ENCODE data around the gene STEAP1. TPM values are rescaled to one million over a fixed set of nuclear protein-coding genes. Genes with fewer than 3 reads are reported as not detected.
"Not testable (repeated sequence)": the region's sequence is repeated elsewhere in the genome, so short reads cannot be mapped to it uniquely, and the experiment has no call there.

Gene STEAP1
- total RNA-seq = 1.4 TPM
- long read RNA-seq, partial matches to known transcripts = 0 of 1 reads
- long read RNA-seq, other reads (novel, unspliced or antisense) = 0 of 1 reads

DNA sequence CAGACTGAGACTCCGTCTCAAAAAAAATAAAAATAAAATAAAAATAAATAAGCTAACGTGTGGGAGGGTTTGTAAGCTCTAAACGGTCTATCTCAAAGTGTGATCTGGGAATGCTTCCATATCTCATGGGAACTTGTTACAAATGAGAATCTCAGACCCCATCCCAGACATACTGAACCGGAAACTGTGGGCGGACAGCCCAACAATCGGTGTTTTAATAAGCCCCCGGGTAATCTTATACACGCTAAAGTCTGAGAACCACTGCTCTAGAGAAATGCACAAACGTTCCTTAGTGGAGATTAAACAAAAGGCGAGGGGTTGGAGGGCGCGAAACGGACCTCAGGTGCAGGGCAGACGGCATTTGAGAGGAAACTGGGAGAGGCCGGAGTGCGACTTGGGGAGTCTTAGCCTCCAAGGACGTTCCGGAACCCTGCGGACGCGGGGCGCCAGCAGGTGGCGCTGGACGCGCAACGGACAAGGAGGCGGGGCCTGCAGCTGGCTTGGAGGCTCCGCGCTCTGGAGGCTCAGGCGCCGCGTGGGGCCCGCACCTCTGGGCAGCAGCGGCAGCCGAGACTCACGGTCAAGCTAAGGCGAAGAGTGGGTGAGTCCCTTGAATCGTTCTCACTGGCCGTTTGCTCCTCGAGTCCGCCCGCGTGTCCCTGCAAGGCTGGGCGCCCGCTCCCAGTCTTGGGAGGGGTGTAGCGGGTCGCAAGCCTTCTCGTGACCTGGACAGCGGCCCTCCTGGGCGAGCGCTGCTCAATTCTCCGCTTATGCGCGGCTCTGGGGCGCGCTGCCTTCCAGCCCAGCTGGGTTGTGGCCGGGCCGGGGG lies at the start of gene STEAP1:
Gene STEAP1, plus strand, starts transcription at position 527 of the 829 bp plus-strand sequence. CDS start 5,320 bp downstream, outside the sequence.
- DNase-seq (ENCODE audit: missing footprints) = peak; percentile 94
- intact Hi-C loops (cut with DNase I) = loop anchor here (2.0 to 5.0 kb wide), 2 partner anchors 108 to 273 kb away; no protein-coding TSS in a partner anchor
- peak; percentile 99 for ATAC-seq

DNA sequence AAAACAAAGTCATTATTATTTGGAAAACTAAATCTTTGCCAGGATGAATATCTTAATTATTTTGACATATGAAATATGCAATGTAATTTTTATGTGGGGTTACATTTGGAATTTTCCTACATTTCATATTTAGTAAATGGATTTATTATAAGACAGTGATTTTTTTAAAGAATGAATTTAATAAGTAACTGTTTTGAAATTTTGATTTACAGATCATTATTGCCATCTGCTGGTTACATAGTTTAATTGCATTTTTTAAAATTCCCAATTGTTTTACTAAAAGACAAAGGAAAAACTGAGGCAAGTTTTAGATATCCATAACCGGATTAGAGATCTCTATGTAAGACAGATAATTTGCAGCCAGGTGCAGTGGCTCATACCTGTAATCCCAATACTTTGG lies 39.3 kb upstream of the STEAP1 start:
- intact Hi-C loops (cut with DNase I); DNase-seq (ENCODE audit: missing footprints); ATAC-seq: not testable (repeated sequence)

DNA sequence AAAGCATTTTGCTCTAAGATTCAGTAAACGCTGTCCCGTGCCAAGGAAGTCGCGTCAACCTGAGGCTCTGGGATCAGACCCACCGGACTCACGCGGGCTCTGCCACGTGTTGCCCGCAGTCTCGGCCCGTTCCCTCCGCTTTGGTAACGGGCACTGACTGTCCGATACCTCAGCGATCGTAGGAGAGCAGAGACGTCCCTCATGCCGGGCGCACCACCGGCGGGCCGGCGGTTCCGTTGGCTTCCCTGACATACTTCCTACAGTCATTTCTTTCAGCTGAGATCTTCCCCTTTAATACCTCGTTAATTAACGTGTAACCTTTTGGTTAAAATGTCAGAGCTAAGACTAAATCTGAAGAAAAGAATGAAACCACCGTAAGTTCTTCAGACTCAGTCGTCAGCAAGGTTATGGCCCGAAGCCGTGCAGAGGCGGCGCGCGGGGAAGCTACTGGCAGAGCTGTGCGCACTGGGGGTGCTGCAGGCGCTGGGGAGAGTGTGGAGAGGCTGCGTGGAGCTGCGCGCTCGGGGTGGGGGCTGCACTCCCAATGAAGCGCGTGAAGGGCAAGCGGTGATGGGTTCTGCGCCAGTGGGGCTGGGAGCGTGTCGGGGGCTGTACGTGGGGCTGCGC lies 35.6 kb upstream of the STEAP1 start:
- peak; percentile 62 for ATAC-seq
- peak; percentile 42 for DNase-seq (ENCODE audit: missing footprints)
- intact Hi-C loops (cut with DNase I) = not testable (repeated sequence)

DNA sequence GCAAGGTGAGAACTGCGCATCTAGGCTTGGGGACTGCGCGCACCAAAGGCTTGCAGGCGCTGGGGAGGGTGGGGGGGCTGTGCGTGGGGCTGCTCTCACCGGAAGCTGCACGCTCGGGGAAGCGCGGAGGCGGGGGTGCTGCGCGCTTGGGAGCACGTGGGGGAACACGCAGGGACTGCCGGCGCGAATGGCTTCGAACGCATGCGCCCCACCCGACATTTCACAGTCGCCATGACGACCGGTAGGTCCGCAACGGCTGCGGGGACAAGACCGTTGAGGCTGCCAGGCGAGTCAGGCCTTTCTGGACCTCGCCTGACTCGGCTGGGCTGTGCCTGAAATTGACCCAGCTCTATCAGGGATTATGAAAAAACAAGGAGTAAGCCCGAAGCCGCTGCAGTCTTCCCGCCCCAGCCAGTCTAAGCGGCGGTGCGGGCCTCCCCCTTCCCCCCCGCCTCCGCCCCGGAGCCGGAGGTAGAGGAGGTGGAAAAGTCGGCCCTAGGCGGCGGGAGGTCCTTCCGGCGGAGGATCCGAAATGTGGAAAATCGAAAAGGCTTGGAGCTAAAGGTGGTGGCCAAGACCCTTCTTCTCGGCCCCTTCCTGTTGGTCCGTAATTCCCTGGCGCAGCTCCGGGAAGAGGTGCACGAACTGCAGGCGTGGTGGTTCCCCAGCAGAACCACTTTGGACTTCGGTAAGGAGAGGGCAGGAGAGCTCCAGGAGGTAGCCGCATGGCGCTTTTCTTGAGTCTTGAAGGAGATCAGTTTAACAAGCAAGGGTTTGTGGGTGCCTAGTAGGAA lies 34.9 kb upstream of the STEAP1 start:
- DNase-seq (ENCODE audit: missing footprints) (peak; percentile 80), ATAC-seq (peak; percentile 94)
- intact Hi-C loops (cut with DNase I) = no loop called here

DNA sequence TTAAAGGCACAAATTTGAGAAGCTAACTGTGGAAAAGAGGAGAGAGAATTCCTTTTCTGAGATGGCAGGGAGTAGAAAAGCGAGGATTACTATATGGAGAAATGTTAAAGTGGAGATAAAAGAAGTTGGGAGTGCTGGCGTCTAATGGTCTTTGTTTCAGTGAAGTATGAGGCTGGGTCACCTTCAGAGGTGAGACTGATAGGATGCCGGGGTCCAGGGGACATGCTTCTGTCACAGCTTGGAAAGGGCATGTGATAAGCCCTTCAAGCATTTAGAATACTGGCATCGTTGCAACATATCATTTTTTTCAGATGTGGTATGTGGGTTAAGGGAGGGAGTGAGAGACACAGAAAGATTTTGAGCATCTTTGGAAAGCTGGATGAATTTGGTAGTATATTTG lies 34.1 kb upstream of the STEAP1 start:
- ATAC-seq; intact Hi-C loops (cut with DNase I): not testable (repeated sequence)
- DNase-seq (ENCODE audit: missing footprints) = peak; percentile 55

DNA sequence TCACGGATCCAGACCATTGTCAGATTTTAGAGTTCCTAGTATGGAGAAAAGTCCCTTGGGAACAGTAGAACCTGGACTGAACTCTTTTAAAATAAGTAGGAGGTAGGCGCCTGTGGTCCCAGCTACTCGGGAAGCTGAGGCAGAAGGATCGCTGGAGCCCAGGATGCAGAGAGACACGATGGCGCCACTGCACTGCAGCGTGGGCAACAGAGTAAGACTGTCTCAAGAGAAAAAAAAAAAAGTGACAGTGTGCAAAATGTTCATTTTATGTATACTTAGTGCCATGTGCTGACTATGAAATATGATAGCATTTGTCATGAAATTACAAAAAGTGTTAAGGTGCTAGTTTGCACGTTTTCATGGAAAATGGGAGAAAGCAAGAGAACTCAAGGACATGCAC lies 22.5 kb upstream of the STEAP1 start:
- intact Hi-C loops (cut with DNase I); DNase-seq (ENCODE audit: missing footprints); ATAC-seq: not testable (repeated sequence)

DNA sequence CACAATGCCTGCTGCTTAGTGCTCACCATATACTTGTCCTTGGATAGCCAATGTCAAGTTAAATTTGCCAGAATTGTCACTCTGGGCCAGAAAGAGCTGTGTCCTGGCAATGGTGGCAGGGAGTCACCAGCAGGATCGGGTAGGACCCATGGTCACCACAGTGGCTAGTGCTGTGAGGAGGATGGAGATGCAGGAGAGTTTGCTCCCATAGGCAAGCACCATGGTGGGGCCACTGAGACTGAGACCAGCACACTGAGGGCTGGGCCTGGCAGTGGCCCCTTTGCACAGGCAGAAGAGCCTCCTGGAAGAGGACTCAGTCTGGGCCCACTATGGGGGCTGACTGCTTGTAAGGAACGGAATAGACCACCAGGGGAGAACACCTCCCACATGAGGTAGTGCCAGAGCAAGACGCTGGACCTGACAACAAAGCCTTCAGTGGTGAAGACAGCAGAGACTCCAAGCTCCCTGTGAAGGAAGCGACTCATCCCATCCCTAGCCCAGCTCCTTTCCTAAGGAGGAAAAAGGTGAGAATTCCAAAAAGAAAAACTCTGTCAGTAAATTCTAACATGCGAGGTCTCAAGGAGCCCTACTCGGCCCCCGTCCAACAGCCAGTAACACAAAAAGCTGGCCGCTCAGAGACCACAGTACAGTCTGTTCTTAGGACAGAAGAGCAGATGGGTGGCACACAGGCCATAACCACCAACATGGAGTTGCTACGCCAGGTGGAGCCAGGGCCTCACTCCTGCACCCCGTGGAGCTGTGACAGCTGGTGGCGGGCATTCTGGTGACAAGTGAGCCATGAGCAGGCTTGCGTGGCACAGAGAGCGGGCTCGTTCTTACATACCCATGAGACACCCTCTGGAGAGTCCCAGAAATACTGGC lies 6.9 kb upstream of the STEAP1 start:
- ATAC-seq; intact Hi-C loops (cut with DNase I): not testable (repeated sequence)
- peak; percentile 39 for DNase-seq (ENCODE audit: missing footprints)

DNA sequence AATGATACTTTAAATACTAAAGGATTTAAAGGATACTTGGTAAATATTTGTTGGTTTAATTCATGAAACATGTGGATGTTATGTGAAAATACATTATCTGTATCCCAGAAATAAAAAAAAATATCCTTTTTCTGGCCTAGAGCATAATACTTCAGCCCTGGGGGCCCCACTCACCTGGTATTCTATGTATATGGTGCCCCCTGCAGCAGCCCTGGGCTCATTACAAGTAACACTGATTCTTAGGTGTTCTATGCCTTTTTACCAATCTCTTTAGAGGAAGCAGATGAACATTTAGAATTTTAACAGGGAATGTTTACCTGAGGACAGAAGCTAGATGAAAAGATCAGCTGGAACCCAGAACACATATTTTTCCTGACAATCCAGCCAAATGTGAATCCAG lies 4.8 kb upstream of the STEAP1 start:
- DNase-seq (ENCODE audit: missing footprints); ATAC-seq; intact Hi-C loops (cut with DNase I): not testable (repeated sequence)

DNA sequence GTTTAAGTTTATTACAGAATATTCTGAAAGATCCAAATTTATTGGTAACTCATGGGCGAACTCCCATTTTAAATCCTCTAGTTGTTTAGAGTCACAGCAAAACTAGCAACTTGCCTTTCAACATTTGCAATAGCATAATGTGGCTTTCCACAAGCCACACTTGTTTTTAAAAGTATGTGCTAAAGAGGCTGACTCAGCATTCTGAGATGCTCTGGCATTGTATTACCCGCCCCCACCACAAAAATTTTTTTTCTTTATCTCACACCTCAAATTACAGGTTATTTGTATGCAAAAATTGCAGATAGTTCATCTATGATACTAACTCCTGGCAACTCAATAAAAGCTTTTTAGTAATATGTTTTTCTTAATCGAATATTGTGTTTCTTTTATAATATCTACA lies 2.4 kb upstream of the STEAP1 start:
- intact Hi-C loops (cut with DNase I) = loop anchor here (5.0 kb wide), 1 partner anchor 110 kb away; no protein-coding TSS in a partner anchor
- DNase-seq (ENCODE audit: missing footprints); ATAC-seq: not testable (repeated sequence)

DNA sequence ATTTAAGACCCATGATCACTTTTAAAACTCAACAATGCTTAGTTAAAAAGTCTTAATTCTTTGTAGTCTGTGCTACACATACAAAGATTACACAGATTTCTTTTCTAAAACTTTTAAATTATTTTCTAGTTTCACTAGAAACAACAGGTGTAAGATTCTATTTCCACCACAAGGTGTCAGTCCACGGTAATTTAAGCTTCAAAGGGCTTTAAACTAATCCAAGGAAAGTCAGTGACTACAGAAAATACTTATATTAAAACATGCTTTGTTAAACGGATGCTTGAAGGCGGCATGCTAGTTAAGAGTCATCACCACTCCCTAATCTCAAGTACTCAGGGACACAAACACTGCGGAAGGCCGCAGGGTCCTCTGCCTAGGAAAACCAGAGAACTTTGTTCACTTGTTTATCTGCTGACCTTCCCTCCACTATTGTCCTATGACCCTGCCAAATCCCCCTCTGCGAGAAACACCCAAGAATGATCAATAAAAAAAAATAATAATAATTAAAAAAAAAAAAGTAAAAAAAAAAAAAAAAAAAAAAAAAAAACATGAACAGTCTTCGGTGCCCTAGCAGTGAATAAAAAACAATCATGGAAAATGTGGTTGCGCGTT lies 1.5 kb upstream of the STEAP1 start:
- DNase-seq (ENCODE audit: missing footprints); ATAC-seq: not testable (repeated sequence)
- intact Hi-C loops (cut with DNase I) = loop anchor here (5.0 kb wide), 1 partner anchor 110 kb away; no protein-coding TSS in a partner anchor

DNA sequence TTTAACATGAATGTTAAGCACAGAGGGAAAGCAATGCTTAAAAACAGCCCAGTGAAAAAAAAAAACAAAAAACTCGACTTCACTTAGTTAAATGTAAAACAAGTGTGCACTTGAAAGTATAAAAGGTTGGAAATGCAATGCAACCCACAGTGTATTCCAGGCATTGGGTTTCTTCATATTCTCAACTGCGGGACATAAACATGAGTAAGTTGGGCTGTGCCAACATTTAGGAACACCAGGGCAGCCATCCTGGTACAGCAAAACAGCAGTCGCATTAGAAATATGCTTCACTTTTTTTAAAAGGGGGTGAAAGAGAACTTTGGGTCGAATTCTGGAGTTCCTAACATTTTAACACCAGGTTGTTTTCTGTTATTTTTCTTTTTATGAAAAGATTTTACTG lies 937 bp downstream of the STEAP1 start:
- DNase-seq (ENCODE audit: missing footprints) = no peak
- intact Hi-C loops (cut with DNase I) = loop anchor here (2.0 kb wide), 1 partner anchor 272 kb away; no protein-coding TSS in a partner anchor

DNA sequence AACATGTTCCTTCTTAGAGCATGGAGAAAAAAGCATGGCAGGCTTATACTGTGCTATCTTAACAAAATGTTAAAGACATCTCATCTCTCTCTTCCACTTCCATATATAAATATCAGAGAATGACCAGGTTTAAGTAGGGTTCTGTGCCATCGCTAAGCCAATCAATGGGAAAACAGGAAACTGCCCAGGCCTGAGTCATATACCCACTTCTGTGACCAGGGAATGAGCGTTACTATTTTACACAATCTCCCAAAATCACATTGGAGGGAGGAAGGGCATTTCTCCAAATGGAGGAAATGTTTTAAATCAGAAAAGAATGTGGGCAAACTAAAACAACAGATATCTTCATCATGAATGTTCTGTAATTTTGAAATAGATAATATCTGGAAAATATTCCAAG lies 3.1 kb downstream of the STEAP1 start:
- intact Hi-C loops (cut with DNase I) = not testable (repeated sequence)

More for the DNA sequence above, 937 bp downstream of the STEAP1 start:
- ATAC-seq = no peak

DNA sequence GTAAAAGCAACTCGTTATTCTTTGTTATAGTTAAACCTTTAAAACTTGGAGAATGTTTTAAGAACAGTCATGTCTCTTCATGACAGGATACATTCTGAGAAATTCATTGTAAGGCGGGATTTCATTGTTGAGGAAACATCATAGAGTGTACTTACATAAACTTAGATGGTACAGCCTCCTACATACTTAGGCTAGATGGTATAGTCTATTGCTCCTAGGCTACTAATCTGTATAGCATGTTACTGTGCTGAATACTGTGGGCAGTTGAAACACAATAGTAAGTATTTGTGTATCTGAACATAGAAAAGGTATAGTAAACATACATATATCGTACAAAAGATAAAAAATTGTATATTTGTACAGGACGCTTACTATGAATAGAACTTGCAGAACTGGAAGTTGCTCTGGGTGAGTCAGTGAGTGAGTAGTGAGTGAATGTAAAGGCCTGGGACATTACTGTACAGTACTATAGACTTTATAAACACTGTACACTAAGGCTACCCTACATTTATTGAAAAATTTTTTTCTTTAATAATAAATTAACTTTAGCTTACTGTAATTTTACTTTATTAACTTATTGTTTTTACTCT lies 3.6 kb downstream of the STEAP1 start:
- ATAC-seq; intact Hi-C loops (cut with DNase I); DNase-seq (ENCODE audit: missing footprints): not testable (repeated sequence)

More for the DNA sequence above, 3.1 kb downstream of the STEAP1 start:
- ATAC-seq; DNase-seq (ENCODE audit: missing footprints): not testable (repeated sequence)

DNA sequence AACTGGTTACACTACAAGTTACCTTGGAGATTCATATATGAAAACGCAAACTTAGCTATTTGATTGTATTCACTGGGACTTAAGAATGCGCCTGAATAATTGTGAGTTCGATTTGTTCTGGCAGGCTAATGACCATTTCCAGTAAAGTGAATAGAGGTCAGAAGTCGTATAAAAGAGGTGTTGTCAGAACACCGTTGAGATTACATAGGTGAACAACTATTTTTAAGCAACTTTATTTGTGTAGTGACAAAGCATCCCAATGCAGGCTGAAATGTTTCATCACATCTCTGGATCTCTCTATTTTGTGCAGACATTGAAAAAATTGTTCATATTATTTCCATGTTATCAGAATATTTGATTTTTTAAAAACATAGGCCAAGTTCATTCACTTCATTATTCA lies 9.3 kb downstream of the STEAP1 start:
- DNase-seq (ENCODE audit: missing footprints) (no peak), ATAC-seq (no peak)
- intact Hi-C loops (cut with DNase I) = no loop called here

DNA sequence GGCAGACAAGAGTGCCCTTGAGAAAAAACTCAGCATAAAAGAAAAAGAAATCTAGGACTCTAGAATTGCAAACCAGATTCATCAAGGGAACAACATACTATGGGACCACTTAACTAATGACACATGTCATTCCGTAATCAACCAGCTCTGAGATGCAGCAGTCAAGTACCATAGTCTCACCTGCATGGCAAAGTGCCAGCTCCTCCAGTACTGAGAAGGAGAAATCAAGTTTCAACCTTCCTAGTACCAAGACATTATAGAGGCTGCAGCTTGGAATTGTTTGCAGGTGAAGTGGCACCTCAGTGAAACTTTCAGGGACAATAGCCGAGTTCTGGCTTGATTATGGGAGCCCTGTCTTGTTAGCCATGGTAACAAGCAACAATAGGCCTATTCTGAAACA lies 11.5 kb downstream of the STEAP1 start:
- DNase-seq (ENCODE audit: missing footprints) = no peak
- no peak for ATAC-seq
- intact Hi-C loops (cut with DNase I) = no loop called here

DNA sequence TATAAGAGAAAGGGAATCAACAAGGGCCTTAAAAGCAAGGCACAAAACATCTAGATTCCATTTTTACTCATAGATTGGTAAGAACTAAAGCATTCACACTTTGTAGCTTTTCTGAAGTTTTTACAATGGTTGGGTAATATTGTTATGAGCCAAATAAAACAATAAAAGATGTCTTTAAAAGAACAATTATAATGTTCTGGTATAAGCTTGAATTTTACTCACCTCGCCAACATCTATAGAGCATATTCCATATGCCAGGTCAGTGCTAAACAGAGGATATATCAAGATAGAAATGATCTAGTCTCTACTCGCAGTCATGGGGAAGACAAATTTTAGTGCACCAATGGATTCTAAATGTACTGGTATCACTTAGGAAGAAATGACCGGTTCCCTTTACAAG lies 11.9 kb downstream of the STEAP1 start:
- no peak for DNase-seq (ENCODE audit: missing footprints)
- no peak for ATAC-seq
- intact Hi-C loops (cut with DNase I) = no loop called here

DNA sequence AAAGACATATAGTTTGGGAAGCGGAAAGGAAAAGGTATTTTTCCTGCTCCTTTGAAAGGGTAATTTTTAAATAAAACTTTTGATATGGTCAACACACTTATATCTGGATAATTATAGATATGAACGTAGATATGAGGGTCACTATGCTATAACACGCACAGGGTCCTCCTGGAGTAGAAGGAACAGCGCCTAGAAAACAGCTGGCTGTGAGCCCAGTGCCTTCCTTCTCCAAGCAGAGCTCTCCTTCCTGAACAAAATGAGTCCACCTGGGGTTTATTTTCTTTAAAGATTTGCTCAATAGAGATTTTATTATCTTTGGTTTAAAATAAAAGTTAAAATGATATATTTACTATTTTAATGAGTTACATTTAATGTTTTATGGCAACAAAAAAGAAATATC lies 13.1 kb downstream of the STEAP1 start:
- ATAC-seq = no peak
- no peak for DNase-seq (ENCODE audit: missing footprints)
- intact Hi-C loops (cut with DNase I) = no loop called here
